GM12878 (cell line): ENCODE measurements around the gene PPP2R5C. TPM values are rescaled to one million over a fixed set of nuclear protein-coding genes. Genes with fewer than 3 reads are reported as not detected.

ENCODE experiments used
- BACH1 ChIP-seq: fragments of 450-650 bp; IDR thresholded peaks from 2 replicates; pipeline ENCODE4 v1.6.1; 2017; ENCODE audit warnings: mild to moderate bottlenecking, borderline replicate concordance
- CHD2 ChIP-seq: IDR thresholded peaks from 2 replicates; pipeline ENCODE4 v1.6.1; 2011; ENCODE audit warnings: low read depth, low read length, improper control_type of control experiment, borderline replicate concordance
- HDAC6 ChIP-seq: fragments of 200-600 bp; sonication (generic); IDR thresholded peaks from one replicate; pipeline ENCODE4 v1.8.0; 2017; ENCODE audit warnings: antibody characterized with exemption; ENCODE audit not compliant: unreplicated experiment
- MEF2A ChIP-seq: IDR thresholded peaks from 2 replicates; pipeline ENCODE4 v1.6.1; 2011; ENCODE audit warnings: low read depth, mild to moderate bottlenecking, low read length, moderate library complexity; ENCODE audit not compliant: insufficient read depth
- NFIC ChIP-seq: IDR thresholded peaks from 2 replicates; pipeline ENCODE4 v1.6.1; 2012; ENCODE audit warnings: low read depth, mild to moderate bottlenecking, inconsistent platforms, low read length, moderate library complexity
- NRF1 ChIP-seq: conservative IDR thresholded peaks from 2 replicates; pipeline ENCODE4 v1.6.1; 2011; ENCODE audit warnings: mild to moderate bottlenecking, low read depth, low read length, improper control_type of control experiment
- RFX5 ChIP-seq: IDR thresholded peaks from 2 replicates; pipeline ENCODE4 v1.6.1; 2011; ENCODE audit warnings: low read depth, low read length, improper control_type of control experiment
- SUZ12 ChIP-seq: fragments of 200-600 bp; sonication (generic); IDR thresholded peaks from one replicate; pipeline ENCODE4 v1.6.1; 2018; ENCODE audit warnings: antibody characterized with exemption, mild to moderate bottlenecking; ENCODE audit not compliant: unreplicated experiment
- polyA plus RNA-seq, 11 experiments: library from polyadenylated mRNA; depleted of rRNA in 4 of 11; unstranded in 6 of 11; stranded (reverse) in 5 of 11; fragments of >200 nt; fragmentation: Nextera tagmentation in 4 of 11; fragmentation: Illumina TruSeq in 1 of 11; extraction: Ambion mirVana in 4 of 11; extraction: Trizol in 1 of 11; gene quantifications; 1 replicate in 1 of 11; 2 replicates in 10 of 11; pipeline versions ENCODE4 v1.2.1 to v1.2.3, GENCODE V29; 2011 to 2016; ENCODE audit warnings: inconsistent platforms in 2 of 11, missing spikeins in 2 of 11, low read depth in 1 of 11
- total RNA-seq, 4 experiments: library from RNA; depleted of rRNA in 3 of 4; stranded (reverse); fragments of >200 nt in 3 of 4; fragmentation: Illumina TruSeq in 1 of 4; extraction: Trizol in 1 of 4; gene quantifications; 2 replicates each; pipeline versions ENCODE4 v1.2.1 to v1.2.3, GENCODE V29; 2013 to 2021
- TF ChIP-seq, protein P1 (sequence below): fragments of 450-650 bp; IDR thresholded peaks from 2 replicates; pipeline ENCODE4 v1.6.1; 2018; ENCODE audit warnings: borderline replicate concordance, mild to moderate bottlenecking; ENCODE audit not compliant: partially characterized antibody
- TF ChIP-seq, protein P2 (sequence below): IDR thresholded peaks from 2 replicates; pipeline ENCODE4 v1.6.1; 2012; ENCODE audit warnings: improper control_type of control experiment, low read depth, low read length; ENCODE audit not compliant: insufficient replicate concordance
- TF ChIP-seq, protein P3 (sequence below): fragments of 450-650 bp; IDR thresholded peaks from 2 replicates; pipeline ENCODE4 v1.6.1; 2016; ENCODE audit warnings: mild to moderate bottlenecking, moderate library complexity, borderline replicate concordance
- TF ChIP-seq, protein P4 (sequence below): fragments of 450-650 bp; formaldehyde crosslinking; IDR thresholded peaks from 2 replicates; pipeline ENCODE4 v1.4.0; 2020; ENCODE audit warnings: mild to moderate bottlenecking, moderate library complexity

The PPP2R5C gene
- total and polyA plus RNA-seq, 10 of the 15 experiments (the other 5 are each of a cell fraction or from before 2014, with no cell fraction given) = 106 to 199 (median 144) TPM

DNA sequence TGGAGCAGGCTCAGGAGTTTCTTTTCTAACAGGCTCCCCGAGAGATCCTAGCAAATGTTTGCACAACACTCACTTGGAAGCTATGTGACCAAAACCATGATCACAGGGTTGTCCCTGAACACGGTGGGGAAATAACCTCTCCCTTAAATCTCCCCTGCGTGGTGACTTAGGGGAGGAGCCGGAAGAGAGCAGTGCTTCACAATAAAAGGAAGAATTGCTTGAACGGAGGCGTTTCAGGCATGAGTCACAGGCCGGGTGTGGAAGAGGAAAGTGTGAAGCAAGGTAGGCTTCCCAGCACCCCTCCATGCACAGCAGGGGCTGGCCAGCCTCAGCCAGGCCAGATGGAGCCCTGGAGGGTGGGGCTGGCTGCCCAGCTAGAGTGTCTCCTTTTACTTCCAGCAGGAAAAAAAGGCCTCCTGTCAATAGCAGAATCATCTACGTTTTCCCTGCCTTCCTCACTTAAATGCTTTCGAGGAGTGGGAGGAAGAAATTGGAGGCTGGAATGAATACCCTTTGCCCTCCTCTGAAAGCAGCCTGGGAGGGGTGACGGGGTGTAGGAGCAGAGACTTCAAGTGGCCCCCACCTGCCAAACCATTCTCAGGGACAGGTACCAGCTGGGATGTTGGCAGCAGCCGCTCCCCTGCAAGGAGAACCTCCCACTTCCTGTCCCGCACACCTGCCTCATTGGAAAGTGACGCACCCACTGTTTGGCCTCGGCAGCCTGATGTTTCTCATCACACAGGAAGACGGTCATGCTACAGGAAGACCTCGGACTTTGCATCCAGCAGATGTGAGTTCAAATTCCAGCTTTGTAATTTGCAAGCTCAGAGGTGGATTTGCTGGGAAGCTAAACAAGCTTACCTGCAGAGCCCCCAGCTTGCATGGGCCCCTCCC lies 30.1 kb upstream of the PPP2R5C start (continued):
- no peak for TF ChIP-seq MEF2A
- TF ChIP-seq, protein P1, sequence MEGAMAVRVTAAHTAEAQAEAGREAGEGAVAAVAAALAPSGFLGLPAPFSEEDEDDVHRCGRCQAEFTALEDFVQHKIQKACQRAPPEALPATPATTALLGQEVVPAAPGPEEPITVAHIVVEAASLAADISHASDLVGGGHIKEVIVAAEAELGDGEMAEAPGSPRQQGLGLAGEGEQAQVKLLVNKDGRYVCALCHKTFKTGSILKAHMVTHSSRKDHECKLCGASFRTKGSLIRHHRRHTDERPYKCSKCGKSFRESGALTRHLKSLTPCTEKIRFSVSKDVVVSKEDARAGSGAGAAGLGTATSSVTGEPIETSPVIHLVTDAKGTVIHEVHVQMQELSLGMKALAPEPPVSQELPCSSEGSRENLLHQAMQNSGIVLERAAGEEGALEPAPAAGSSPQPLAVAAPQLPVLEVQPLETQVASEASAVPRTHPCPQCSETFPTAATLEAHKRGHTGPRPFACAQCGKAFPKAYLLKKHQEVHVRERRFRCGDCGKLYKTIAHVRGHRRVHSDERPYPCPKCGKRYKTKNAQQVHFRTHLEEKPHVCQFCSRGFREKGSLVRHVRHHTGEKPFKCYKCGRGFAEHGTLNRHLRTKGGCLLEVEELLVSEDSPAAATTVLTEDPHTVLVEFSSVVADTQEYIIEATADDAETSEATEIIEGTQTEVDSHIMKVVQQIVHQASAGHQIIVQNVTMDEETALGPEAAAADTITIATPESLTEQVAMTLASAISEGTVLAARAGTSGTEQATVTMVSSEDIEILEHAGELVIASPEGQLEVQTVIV = no peak
- no peak for TF ChIP-seq HDAC6
- TF ChIP-seq SUZ12 = no peak
- TF ChIP-seq, protein P2, sequence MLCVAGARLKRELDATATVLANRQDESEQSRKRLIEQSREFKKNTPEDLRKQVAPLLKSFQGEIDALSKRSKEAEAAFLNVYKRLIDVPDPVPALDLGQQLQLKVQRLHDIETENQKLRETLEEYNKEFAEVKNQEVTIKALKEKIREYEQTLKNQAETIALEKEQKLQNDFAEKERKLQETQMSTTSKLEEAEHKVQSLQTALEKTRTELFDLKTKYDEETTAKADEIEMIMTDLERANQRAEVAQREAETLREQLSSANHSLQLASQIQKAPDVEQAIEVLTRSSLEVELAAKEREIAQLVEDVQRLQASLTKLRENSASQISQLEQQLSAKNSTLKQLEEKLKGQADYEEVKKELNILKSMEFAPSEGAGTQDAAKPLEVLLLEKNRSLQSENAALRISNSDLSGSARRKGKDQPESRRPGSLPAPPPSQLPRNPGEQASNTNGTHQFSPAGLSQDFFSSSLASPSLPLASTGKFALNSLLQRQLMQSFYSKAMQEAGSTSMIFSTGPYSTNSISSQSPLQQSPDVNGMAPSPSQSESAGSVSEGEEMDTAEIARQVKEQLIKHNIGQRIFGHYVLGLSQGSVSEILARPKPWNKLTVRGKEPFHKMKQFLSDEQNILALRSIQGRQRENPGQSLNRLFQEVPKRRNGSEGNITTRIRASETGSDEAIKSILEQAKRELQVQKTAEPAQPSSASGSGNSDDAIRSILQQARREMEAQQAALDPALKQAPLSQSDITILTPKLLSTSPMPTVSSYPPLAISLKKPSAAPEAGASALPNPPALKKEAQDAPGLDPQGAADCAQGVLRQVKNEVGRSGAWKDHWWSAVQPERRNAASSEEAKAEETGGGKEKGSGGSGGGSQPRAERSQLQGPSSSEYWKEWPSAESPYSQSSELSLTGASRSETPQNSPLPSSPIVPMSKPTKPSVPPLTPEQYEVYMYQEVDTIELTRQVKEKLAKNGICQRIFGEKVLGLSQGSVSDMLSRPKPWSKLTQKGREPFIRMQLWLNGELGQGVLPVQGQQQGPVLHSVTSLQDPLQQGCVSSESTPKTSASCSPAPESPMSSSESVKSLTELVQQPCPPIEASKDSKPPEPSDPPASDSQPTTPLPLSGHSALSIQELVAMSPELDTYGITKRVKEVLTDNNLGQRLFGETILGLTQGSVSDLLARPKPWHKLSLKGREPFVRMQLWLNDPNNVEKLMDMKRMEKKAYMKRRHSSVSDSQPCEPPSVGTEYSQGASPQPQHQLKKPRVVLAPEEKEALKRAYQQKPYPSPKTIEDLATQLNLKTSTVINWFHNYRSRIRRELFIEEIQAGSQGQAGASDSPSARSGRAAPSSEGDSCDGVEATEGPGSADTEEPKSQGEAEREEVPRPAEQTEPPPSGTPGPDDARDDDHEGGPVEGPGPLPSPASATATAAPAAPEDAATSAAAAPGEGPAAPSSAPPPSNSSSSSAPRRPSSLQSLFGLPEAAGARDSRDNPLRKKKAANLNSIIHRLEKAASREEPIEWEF = no peak
- TF ChIP-seq RFX5 = no peak
- TF ChIP-seq NFIC = no peak
- TF ChIP-seq NRF1 = no peak
- no peak for TF ChIP-seq CHD2
- TF ChIP-seq BACH1 = no peak; the same call in 1 of the 2 replicates
- TF ChIP-seq, protein P3, sequence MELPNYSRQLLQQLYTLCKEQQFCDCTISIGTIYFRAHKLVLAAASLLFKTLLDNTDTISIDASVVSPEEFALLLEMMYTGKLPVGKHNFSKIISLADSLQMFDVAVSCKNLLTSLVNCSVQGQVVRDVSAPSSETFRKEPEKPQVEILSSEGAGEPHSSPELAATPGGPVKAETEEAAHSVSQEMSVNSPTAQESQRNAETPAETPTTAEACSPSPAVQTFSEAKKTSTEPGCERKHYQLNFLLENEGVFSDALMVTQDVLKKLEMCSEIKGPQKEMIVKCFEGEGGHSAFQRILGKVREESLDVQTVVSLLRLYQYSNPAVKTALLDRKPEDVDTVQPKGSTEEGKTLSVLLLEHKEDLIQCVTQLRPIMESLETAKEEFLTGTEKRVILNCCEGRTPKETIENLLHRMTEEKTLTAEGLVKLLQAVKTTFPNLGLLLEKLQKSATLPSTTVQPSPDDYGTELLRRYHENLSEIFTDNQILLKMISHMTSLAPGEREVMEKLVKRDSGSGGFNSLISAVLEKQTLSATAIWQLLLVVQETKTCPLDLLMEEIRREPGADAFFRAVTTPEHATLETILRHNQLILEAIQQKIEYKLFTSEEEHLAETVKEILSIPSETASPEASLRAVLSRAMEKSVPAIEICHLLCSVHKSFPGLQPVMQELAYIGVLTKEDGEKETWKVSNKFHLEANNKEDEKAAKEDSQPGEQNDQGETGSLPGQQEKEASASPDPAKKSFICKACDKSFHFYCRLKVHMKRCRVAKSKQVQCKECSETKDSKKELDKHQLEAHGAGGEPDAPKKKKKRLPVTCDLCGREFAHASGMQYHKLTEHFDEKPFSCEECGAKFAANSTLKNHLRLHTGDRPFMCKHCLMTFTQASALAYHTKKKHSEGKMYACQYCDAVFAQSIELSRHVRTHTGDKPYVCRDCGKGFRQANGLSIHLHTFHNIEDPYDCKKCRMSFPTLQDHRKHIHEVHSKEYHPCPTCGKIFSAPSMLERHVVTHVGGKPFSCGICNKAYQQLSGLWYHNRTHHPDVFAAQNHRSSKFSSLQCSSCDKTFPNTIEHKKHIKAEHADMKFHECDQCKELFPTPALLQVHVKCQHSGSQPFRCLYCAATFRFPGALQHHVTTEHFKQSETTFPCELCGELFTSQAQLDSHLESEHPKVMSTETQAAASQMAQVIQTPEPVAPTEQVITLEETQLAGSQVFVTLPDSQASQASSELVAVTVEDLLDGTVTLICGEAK = no peak
- TF ChIP-seq, protein P4, sequence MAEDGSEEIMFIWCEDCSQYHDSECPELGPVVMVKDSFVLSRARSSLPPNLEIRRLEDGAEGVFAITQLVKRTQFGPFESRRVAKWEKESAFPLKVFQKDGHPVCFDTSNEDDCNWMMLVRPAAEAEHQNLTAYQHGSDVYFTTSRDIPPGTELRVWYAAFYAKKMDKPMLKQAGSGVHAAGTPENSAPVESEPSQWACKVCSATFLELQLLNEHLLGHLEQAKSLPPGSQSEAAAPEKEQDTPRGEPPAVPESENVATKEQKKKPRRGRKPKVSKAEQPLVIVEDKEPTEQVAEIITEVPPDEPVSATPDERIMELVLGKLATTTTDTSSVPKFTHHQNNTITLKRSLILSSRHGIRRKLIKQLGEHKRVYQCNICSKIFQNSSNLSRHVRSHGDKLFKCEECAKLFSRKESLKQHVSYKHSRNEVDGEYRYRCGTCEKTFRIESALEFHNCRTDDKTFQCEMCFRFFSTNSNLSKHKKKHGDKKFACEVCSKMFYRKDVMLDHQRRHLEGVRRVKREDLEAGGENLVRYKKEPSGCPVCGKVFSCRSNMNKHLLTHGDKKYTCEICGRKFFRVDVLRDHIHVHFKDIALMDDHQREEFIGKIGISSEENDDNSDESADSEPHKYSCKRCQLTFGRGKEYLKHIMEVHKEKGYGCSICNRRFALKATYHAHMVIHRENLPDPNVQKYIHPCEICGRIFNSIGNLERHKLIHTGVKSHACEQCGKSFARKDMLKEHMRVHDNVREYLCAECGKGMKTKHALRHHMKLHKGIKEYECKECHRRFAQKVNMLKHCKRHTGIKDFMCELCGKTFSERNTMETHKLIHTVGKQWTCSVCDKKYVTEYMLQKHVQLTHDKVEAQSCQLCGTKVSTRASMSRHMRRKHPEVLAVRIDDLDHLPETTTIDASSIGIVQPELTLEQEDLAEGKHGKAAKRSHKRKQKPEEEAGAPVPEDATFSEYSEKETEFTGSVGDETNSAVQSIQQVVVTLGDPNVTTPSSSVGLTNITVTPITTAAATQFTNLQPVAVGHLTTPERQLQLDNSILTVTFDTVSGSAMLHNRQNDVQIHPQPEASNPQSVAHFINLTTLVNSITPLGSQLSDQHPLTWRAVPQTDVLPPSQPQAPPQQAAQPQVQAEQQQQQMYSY = no peak
